ENCODE results near the gene PSTK.

DNA sequence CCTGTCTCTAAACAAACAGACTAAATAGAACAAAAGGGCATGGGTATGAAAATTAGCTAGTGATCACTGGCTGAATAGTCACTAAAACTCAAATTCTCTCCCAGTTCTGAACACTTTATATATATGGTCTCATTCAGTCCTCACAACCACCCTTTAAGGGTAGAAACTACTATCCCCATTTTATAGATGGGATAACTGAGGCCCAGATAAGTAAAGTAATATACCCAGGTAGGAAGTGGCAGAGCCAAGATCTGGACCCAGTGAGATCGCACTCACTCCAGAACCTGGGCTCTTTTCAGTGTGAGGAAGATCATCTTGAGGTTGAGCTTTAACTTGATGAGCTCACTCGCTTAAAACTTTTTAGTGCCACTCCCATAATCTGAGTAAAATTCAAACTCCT, 4.5 kb downstream of the PSTK start:
- TF ChIP-seq, protein P1, sequence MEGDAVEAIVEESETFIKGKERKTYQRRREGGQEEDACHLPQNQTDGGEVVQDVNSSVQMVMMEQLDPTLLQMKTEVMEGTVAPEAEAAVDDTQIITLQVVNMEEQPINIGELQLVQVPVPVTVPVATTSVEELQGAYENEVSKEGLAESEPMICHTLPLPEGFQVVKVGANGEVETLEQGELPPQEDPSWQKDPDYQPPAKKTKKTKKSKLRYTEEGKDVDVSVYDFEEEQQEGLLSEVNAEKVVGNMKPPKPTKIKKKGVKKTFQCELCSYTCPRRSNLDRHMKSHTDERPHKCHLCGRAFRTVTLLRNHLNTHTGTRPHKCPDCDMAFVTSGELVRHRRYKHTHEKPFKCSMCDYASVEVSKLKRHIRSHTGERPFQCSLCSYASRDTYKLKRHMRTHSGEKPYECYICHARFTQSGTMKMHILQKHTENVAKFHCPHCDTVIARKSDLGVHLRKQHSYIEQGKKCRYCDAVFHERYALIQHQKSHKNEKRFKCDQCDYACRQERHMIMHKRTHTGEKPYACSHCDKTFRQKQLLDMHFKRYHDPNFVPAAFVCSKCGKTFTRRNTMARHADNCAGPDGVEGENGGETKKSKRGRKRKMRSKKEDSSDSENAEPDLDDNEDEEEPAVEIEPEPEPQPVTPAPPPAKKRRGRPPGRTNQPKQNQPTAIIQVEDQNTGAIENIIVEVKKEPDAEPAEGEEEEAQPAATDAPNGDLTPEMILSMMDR (IDR thresholded peaks at IDR 0.05), result no peak
- TF ChIP-seq POLR2A (IDR thresholded peaks at IDR 0.05), result no peak
